ENCODE results near the gene LIMK2. TPM values are rescaled to one million over a fixed set of nuclear protein-coding genes. Genes with fewer than 3 reads are reported as not detected.

Gene LIMK2
- polyA plus RNA-seq, 1 donor, result 25.6 TPM

Other genes with a start within 250 kb of the LIMK2 start
- gene MORC2, start 243.5 kb upstream of the LIMK2 start, polyA plus RNA-seq (ENCODE audit: insufficient read length), result 27.1 TPM
- 104 TPM for gene TUG1, start 243.0 kb upstream of the LIMK2 start, polyA plus RNA-seq (ENCODE audit: insufficient read length)
- gene SMTN, start 131.0 kb upstream of the LIMK2 start, polyA plus RNA-seq (ENCODE audit: insufficient read length), result 287 TPM
- 17.8 TPM for gene SELENOM, start 104.7 kb upstream of the LIMK2 start, polyA plus RNA-seq (ENCODE audit: insufficient read length)
- 1.6 TPM for gene INPP5J, start 89.3 kb upstream of the LIMK2 start, polyA plus RNA-seq (ENCODE audit: insufficient read length)
- gene PLA2G3, start 71.8 kb upstream of the LIMK2 start, polyA plus RNA-seq (ENCODE audit: insufficient read length), result not detected
- 23.9 TPM for gene RNF185, start 52.1 kb upstream of the LIMK2 start, polyA plus RNA-seq (ENCODE audit: insufficient read length)
- gene PIK3IP1, start 80.2 kb downstream of the LIMK2 start, polyA plus RNA-seq (ENCODE audit: insufficient read length), result 6.5 TPM
- 27.5 TPM for gene PATZ1, start 134.0 kb downstream of the LIMK2 start, polyA plus RNA-seq (ENCODE audit: insufficient read length)
- gene DRG1, start 187.3 kb downstream of the LIMK2 start, polyA plus RNA-seq (ENCODE audit: insufficient read length), result 77.8 TPM